Measurements from ENCODE around the gene MAPK8IP2.

Gene MAPK8IP2

GRCh38 chr22:50581950-50582492 lies 18.6 kb upstream of the MAPK8IP2 start (continued):
- no peak for TF ChIP-seq HOXA7 (CRISPR knock-in tag; IDR thresholded peaks at IDR 0.05; ENCODE audit: borderline replicate concordance)
- TF ChIP-seq ZNF175 (tag by site-specific recombination; IDR thresholded peaks at IDR 0.05) = no peak
- TF ChIP-seq ZNF214 (tag by site-specific recombination; IDR thresholded peaks at IDR 0.05; ENCODE audit: borderline replicate concordance) = no peak
- TF ChIP-seq ZNF341 (tag by site-specific recombination; IDR thresholded peaks at IDR 0.05; ENCODE audit: low read depth) = 0 out of 2 replicates have a peak, but pooled peaks have one; percentile 20
- TF ChIP-seq GLI4 (tag by site-specific recombination; IDR thresholded peaks at IDR 0.05) = no peak
- TF ChIP-seq GLIS2 (tag by site-specific recombination; IDR thresholded peaks at IDR 0.05) = 0 out of 2 replicates have a peak, but pooled peaks have one; percentile 46
- no peak for TF ChIP-seq YY2 (tag by site-specific recombination; IDR thresholded peaks at IDR 0.05)
- TF ChIP-seq ZNF16 (tag by site-specific recombination; IDR thresholded peaks at IDR 0.05; ENCODE audit: low read depth) = no peak
- TF ChIP-seq GLIS1 (tag by site-specific recombination; IDR thresholded peaks at IDR 0.05) = 0 out of 2 replicates have a peak, but pooled peaks have one; percentile 21
- TF ChIP-seq ZNF777 (tag by site-specific recombination; IDR thresholded peaks at IDR 0.05; ENCODE audit: borderline replicate concordance) = no peak
- no peak for TF ChIP-seq ZBTB8A (tag by site-specific recombination; IDR thresholded peaks at IDR 0.05)
- no peak for TF ChIP-seq WT1 (tag by site-specific recombination; IDR thresholded peaks at IDR 0.05)
- TF ChIP-seq ZIC2 (tag by site-specific recombination; IDR thresholded peaks at IDR 0.05) = 0 out of 2 replicates have a peak, but pooled peaks have one; percentile 25
- TF ChIP-seq ZNF174 (tag by site-specific recombination; IDR thresholded peaks at IDR 0.05) = no peak
- no peak for TF ChIP-seq ZNF18 (tag by site-specific recombination; IDR thresholded peaks at IDR 0.05)
- no peak for TF ChIP-seq ZNF621 (tag by site-specific recombination; IDR thresholded peaks at IDR 0.05)
- TF ChIP-seq ZBTB44 (tag by site-specific recombination; IDR thresholded peaks at IDR 0.05) = no peak

GRCh38 chr22:50582493-50583293 lies 17.9 kb upstream of the MAPK8IP2 start, which contains the start of gene CHKB:
Gene CHKB, minus strand, starts transcription at chr22:50582849. Its CDS starts 68 bp downstream, at chr22:50582781.
- Histone ChIP-seq H3K4me1 (ENCODE audit: control insufficient read depth, insufficient read depth, low read length) (peaks cover 3% of the 10 kb centered on the region; the same call in 1 of the 2 replicates), H3K36me3 (ENCODE audit: control insufficient read depth in 2 of 2, insufficient read depth in 1 of 2, low read length in 2 of 2) (peaks cover 21 to 47% of the 10 kb centered on the region in 2 experiments), H3K9me3 (ENCODE audit: control insufficient read depth, insufficient read depth, low read depth, low read length) (no peaks in the 10 kb centered on the region), H3K4me3 (ENCODE audit: low read depth, low read length) (peak within 1 kb of the TSS; percentile 80), H3K27ac (ENCODE audit: extremely low read depth, low read depth, low read length) (peak within 1 kb of the TSS; percentile 99)
- CTCF ChIA-PET = interaction anchor here (0.9 to 1.6 kb wide), 2 partner anchors 12 to 20 kb away, joined by 3 to 7 read pairs; partner anchors contain the start of gene SYCE3
- POLR2A ChIA-PET = interaction anchor here (0.6 to 3.2 kb wide), 13 partner anchors 10 to 85 kb away, joined by 3 to 22 read pairs (median 3); partner anchors contain the start of genes ARSA, LMF2, SCO2 and SYCE3
- TF ChIP-seq RBAK (tag by site-specific recombination; IDR thresholded peaks at IDR 0.05) (no peak), ZBTB26 (tag by site-specific recombination; optimal IDR thresholded peaks at IDR 0.05) (peak; percentile 94), ZNF639 (tag by site-specific recombination; IDR thresholded peaks at IDR 0.05) (no peak), IKZF3 (tag by site-specific recombination; IDR thresholded peaks at IDR 0.05) (0 out of 2 replicates have a peak, but pooled peaks have one; percentile 12), ZEB2 (tag by site-specific recombination; IDR thresholded peaks at IDR 0.05) (peak; percentile 89), PBX3 (CRISPR knock-in tag; IDR thresholded peaks at IDR 0.05) (peak; percentile 70), ZNF155 (tag by site-specific recombination; IDR thresholded peaks at IDR 0.05) (no peak), ZNF10 (tag by site-specific recombination; IDR thresholded peaks at IDR 0.05) (peak; percentile 84; the same call in 1 of the 2 replicates), KLF1 (tag by site-specific recombination; IDR thresholded peaks at IDR 0.05) (peak; percentile 47), WT1 (tag by site-specific recombination; IDR thresholded peaks at IDR 0.05) (no peak), PATZ1 (tag by site-specific recombination; IDR thresholded peaks at IDR 0.05) (0 out of 2 replicates have a peak, but pooled peaks have one; percentile 42)
